GM10248 (cell line): ENCODE measurements around the gene SAMD4B.

Experiments used
- CTCF ChIA-PET: fragments of 300-600 bp; sonication (Branson Sonifier 250); formaldehyde crosslinking; extraction: SDS; loops from one replicate; lab custom pipeline; 2021; ENCODE audit warnings: antibody characterized with exemption; lab: Yijun Ruan, JAX
- POLR2A ChIA-PET: fragments of 350-650 bp; sonication (Branson Sonifier 250); formaldehyde crosslinking; extraction: SDS; loops from one replicate; lab custom pipeline; 2020; ENCODE audit warnings: antibody characterized with exemption; lab: Yijun Ruan, JAX
- DNase-seq: peaks from one replicate; pipeline ENCODE4 v3.0.0; 2012; ENCODE audit errors: extremely low spot score
- CTCF ChIP-seq: IDR thresholded peaks from 2 replicates; pipeline ENCODE4 v1.5.1; 2012; ENCODE audit warnings: mild to moderate bottlenecking, low read depth; ENCODE audit errors: extremely low read depth, missing control alignments, control extremely low read depth

SAMD4B gene

GRCh38 chr19:39310558-39311311 lies 31.5 kb upstream of the SAMD4B start:
- TF ChIP-seq CTCF, result no peak
- DNase-seq, result no peak
- POLR2A ChIA-PET, result no interaction called here
- CTCF ChIA-PET, result interaction anchor here (1.9 kb wide), 1 partner anchor 19 kb away, joined by 5 read pairs; no protein-coding TSS in a partner anchor

GRCh38 chr19:39314016-39314728 lies 28.0 kb upstream of the SAMD4B start:
- ChIA-PET CTCF (interaction anchor here (1.2 to 7.9 kb wide), 2 partner anchors 13 to 205 kb away, joined by 6 to 35 read pairs; no protein-coding TSS in a partner anchor), POLR2A (no interaction called here)
- DNase-seq, result no peak
- TF ChIP-seq CTCF, result no peak

GRCh38 chr19:39315933-39316332 lies 26.3 kb upstream of the SAMD4B start:
- TF ChIP-seq CTCF, result no peak
- POLR2A ChIA-PET, result no interaction called here
- CTCF ChIA-PET, result interaction anchor here (1.0 to 7.9 kb wide), 3 partner anchors 10 to 206 kb away, joined by 3 to 35 read pairs (median 3); no protein-coding TSS in a partner anchor
- no peak for DNase-seq

- POLR2A ChIA-PET, result no interaction called here
- no peak for DNase-seq
- TF ChIP-seq CTCF, result no peak
- CTCF ChIA-PET, result interaction anchor here (1.0 to 7.9 kb wide), 2 partner anchors 11 kb away, joined by 3 to 35 read pairs; no protein-coding TSS in a partner anchor
Measured at GRCh38 chr19:39316627-39317321, 25.4 kb upstream of the SAMD4B start.

GRCh38 chr19:39317476-39317875 lies 24.7 kb upstream of the SAMD4B start:
- TF ChIP-seq CTCF, result no peak
- CTCF ChIA-PET, result interaction anchor here (7.9 kb wide), 1 partner anchor 10 kb away, joined by 35 read pairs; no protein-coding TSS in a partner anchor
- DNase-seq, result no peak
- POLR2A ChIA-PET, result no interaction called here

- no peak for TF ChIP-seq CTCF
- ChIA-PET CTCF (interaction anchor here (7.9 kb wide), 1 partner anchor 9 kb away, joined by 35 read pairs; no protein-coding TSS in a partner anchor), POLR2A (no interaction called here)
- DNase-seq, result no peak
Measured at GRCh38 chr19:39318071-39318470, 24.1 kb upstream of the SAMD4B start.
